ENCODE results near the gene FAM171A2.
"Not testable (repeated sequence)": the region's sequence is repeated elsewhere in the genome, so short reads cannot be mapped to it uniquely, and the experiment has no call there.

Gene FAM171A2

GRCh38 chr17:44363613-44364159, at the start of gene FAM171A2:
FAM171A2 (minus strand) TSS chr17:44363853; CDS start chr17:44363714, 139 bp downstream.
- DNase-seq (ENCODE audit: low read depth) = no peak

GRCh38 chr17:44409309-44410028, 45.8 kb upstream of the FAM171A2 start:
- no peak for DNase-seq (ENCODE audit: low read depth)

GRCh38 chr17:44408786-44409185, 45.1 kb upstream of the FAM171A2 start:
- no peak for DNase-seq (ENCODE audit: low read depth)

GRCh38 chr17:44402564-44403172, 39.0 kb upstream of the FAM171A2 start:
- no peak for DNase-seq (ENCODE audit: low read depth)

GRCh38 chr17:44400226-44400847, 36.7 kb upstream of the FAM171A2 start:
- DNase-seq (ENCODE audit: low read depth) = no peak

GRCh38 chr17:44398692-44399691, 35.3 kb upstream of the FAM171A2 start:
- no peak for DNase-seq (ENCODE audit: low read depth)

- DNase-seq (ENCODE audit: low read depth) = no peak
These were observed 34.1 kb upstream of the FAM171A2 start for GRCh38 chr17:44397479-44398440.

GRCh38 chr17:44396946-44397345, 33.3 kb upstream of the FAM171A2 start:
- DNase-seq (ENCODE audit: low read depth) = no peak

GRCh38 chr17:44394833-44395232, 31.2 kb upstream of the FAM171A2 start:
- DNase-seq (ENCODE audit: low read depth) = no peak

- DNase-seq (ENCODE audit: low read depth) = not testable (repeated sequence)
These were observed 30.5 kb upstream of the FAM171A2 start for GRCh38 chr17:44394112-44394511.

GRCh38 chr17:44390250-44390870, 26.7 kb upstream of the FAM171A2 start:
- DNase-seq (ENCODE audit: low read depth) = no peak

- DNase-seq (ENCODE audit: low read depth) = no peak
These were observed 26.1 kb upstream of the FAM171A2 start for GRCh38 chr17:44389723-44390202.

GRCh38 chr17:44389281-44389680, 25.6 kb upstream of the FAM171A2 start, which contains the start of gene ITGA2B:
ITGA2B (minus strand) TSS chr17:44389649; CDS start chr17:44389473, 176 bp downstream.
- no peak for DNase-seq (ENCODE audit: low read depth)

- DNase-seq (ENCODE audit: low read depth) = no peak
These were observed 24.2 kb upstream of the FAM171A2 start for GRCh38 chr17:44387804-44388203.

GRCh38 chr17:44386182-44386525, 22.5 kb upstream of the FAM171A2 start:
- DNase-seq (ENCODE audit: low read depth) = no peak

- no peak for DNase-seq (ENCODE audit: low read depth)
These were observed 21.9 kb upstream of the FAM171A2 start for GRCh38 chr17:44385287-44386181.

- no peak for DNase-seq (ENCODE audit: low read depth)
These were observed 21.2 kb upstream of the FAM171A2 start for GRCh38 chr17:44384823-44385286.

GRCh38 chr17:44384281-44384822, 20.7 kb upstream of the FAM171A2 start:
- DNase-seq (ENCODE audit: low read depth) = no peak

Data from GM04503 (cell line).